GDM1 (cell line): Measurements from ENCODE around the gene KLHL26.
"Not testable (repeated sequence)": the region's sequence is repeated elsewhere in the genome, so short reads cannot be mapped to it uniquely, and the experiment has no call there.

Experiments
- DNase-seq: peaks from one replicate; lab custom pipeline; 2025; lab: John Stamatoyannopoulos, UW

Gene KLHL26

DNA sequence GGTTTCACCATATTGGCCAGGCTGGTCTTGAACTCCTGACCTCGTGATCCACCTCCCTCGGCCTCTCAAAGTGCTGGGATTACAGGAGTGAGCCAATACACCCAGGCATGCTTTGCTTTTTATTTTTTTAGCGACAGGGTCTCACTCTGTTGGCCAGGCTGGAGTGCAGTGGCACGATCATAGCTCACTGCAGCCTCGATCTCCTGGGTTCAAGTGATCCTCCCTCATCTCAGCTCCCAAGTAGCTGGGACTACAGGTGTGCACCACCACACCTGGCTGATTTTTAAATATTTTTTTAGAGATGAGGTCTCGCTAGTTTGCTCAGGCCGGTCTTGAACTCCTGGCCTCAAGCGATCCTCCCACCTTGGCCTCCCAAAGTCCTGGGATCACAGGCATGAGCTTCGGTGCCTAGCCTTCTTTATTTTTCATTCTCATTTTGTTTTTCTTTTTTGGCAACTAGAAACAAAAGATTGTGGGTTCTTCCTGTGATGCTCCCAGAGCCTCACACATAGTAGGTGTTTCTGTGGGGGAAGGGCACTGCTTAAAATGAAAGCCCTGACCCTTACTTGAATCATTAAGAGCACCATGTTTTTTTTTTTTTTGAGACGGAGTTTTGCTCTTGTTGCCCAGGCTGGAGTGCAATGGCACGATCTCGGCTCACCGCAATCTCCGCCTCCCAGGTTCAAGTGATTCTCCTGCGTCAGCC, 36.0 kb upstream of the KLHL26 start:
- not testable (repeated sequence) for DNase-seq

DNA sequence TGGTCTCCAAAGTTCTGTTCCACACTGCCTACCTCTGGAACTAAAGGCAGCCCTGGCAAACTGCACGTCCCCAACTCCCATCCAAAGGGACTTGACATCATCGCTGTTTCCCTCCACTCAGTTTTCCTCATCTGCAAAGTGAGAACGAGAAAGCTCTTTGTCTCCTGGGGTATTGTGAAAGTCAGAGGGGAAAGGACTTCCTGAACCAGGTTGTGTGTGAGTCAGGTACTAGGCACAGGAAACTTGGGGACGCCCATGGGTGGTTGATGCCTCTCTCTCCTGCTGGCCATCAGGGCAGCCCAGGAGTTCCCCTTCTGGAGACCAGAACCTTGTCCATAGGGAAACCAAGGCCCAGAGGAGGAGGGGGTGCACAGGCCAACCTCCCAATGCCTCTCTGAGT, 35.0 kb upstream of the KLHL26 start:
- no peak for DNase-seq

DNA sequence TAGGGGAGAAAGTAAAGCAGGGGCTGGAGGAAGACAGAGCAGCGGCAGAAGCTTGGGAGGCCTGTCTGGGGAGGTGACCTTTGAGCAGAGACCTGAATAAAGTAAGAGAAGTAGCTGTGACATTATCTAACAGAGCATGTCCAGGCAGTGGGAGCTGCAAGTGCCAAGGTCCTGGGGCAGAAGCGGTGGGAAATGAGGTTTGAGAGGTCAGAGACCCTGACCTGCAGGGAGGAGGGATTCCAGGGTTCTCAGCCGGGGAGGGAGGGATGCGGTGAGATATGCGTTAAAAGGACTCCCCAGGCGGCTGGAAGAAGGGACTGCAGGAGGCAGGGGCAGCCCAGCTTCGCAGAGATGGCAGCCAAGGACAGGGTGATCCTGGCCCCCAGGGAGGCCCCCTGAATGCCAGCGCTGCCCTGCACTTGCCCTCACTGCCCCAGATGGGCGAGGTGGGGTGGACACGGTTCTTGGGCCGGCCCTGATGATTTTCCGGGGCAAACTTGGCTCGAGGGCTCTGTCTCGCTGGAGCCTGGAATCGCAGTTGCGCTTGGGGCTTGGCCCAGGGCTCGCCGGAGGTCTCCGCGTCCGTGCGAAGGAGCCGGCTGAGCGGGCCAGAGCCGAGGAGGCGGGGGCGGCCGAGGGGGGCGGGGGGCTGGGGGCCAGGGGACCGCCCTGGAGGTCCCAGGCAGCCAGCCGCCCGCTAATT, 33.4 kb upstream of the KLHL26 start:
- DNase-seq: no peak

DNA sequence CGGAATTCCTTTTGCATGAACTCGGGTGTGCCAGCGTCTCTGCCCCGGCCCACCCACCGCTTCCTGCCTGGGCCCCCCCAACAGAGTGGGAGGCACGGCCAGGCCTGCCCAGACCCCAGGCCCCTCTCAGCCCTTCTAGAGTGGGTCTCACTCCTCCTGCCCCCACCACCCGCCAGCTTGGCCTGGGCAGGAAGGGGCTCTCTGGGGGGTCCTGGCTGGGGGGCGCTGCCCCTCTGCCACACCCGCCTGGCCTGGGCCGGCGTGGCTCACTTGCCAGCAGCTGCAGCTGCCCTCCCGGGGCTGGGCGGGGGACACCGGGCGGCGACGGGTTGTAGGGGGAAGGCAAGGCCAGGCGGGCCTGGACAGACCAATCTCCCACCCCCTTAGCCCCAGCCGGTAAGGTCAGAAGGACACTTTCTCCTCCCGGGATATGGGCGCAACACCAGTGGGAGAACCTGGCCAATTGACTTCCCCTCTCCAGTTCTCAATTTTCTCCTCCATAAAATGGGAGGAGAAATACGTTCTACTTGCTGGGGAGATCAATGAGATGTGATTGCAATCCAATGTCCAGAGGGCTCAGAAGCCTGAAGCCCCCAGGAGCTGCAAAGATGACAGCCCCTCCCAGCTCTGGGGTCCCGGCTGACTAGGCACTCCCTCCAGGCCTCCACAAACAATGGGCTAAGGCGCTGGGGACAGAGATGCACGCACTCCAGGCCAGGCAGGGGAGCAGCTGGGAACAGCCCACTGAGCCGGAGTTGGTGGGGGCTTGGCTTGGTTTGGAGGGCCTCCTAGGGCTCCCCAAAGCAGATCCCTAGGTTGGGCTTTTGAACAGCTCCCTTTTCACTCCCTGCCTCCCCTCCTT, 32.6 kb upstream of the KLHL26 start:
- no peak for DNase-seq

DNA sequence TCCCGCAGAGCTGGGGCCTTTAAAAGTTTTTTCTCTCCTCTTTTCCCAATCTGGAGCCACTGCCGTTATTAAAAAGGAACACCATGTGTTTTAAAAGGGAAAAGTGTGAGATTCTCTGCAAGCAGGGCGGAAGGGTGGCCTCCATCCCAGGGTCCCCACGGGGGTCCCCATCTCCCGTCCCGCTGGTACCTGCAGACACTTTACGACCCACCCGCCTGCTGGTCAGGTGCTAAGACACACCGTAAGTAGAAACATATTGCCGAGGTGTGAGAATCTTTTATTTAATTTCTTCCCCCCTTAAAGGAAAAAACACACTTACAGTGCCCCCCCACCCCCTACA, 32.0 kb upstream of the KLHL26 start:
- no peak for DNase-seq

DNA sequence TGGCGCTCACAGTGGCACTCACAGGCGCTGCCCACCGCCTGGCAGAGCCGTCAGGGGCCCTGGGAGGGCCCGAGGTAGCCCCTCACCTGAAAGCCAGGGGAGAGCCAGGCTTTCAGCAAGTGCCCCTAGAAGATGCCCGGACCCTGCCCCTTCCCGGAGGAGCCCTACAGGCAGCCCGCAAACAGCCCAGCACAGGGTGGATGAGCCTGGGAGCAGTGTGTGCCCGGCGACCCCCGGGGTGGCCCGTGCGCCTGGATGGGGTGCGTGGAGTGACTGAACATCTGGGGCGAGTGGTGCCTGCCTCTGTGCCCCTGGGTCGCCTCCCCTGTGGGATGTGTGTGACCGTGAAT, 31.7 kb upstream of the KLHL26 start:
- DNase-seq: no peak

DNA sequence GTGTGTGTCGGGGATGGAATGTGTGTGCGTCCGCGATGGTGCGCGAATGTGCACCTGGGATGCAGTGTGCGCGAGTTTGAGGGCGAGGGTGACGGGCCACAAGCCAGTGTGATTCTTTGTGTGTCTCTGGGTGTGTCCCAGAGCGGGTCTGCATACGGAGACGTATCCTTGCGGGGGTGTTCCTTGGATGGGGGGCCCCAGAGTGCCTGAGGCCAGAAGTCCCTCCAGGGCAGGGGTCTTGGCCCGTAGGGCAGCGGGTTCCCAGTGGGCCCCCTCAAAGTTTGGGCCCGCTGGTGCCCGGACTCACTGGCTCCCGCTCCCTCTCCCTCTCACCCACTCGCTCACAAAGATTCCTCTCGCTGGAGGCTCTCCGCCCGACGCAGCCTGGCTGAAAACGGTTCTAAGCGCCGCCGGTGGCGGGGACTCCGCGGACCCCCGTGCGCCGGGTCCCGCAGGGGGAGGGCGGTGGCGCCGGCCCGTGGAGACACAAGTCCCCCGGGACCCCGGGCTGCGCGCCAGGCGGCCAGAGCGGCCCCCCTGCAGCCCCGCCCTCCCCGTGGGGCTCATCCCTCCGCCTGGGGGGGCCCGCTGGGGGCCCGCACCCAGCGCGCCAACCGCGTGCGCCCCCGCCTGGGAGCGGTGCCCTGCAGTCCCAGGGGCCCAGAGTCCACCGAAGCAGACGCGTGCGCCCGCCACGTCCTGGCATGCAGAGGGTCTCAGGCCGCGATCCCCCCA, 31.1 kb upstream of the KLHL26 start:
- no peak for DNase-seq

DNA sequence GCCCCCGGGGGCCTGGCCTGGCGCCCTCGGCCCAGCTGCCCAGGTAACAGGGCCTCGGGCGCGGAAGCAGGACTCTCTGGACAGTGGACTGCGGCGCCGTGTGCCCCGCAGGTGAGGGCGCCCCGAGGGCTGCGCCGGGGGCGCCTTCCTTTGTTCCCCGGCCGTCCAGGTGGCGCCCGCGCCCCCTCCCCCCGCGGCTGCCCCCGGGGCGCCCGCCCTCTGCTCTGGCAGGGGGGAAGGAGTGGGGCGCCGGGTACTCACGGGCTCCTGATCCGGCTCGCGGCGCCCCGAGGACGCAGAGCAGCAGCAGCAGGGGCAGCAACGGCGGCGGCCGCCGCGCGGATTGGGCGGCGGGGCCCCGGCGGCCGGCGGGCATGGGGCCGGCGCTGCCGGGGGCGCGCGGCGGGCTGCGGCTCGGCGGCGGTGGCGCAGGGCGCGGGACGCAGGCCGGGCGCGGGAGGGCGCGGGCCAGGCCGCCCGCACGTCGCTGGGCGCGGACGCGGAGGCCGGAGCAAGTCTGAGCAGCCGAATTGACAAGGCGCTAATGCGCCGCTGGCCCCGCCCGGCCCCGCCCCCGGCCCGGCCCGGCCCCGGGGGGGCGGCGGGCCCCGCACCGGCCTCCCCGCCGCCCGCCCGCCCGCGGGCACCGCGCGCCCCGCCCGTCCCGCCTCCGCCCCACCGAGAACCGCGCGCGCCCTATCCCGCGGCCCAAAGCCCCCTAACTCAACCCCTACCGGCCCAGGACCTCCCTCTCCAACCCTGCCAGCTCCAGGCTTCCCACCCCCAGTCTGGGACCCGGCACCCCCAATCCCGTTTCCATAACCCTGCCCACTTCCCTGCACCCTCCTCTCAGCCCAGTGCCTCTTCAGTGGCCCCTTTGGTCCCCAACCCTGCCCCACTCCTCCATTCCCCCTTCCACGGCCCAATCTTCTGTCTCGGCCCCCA, 30.3 kb upstream of the KLHL26 start, which contains the start of gene CRLF1:
CRLF1 (minus strand) TSS at position 519 of the 945 bp plus-strand sequence; CDS start at position 376, 143 bp downstream.
- DNase-seq: no peak

DNA sequence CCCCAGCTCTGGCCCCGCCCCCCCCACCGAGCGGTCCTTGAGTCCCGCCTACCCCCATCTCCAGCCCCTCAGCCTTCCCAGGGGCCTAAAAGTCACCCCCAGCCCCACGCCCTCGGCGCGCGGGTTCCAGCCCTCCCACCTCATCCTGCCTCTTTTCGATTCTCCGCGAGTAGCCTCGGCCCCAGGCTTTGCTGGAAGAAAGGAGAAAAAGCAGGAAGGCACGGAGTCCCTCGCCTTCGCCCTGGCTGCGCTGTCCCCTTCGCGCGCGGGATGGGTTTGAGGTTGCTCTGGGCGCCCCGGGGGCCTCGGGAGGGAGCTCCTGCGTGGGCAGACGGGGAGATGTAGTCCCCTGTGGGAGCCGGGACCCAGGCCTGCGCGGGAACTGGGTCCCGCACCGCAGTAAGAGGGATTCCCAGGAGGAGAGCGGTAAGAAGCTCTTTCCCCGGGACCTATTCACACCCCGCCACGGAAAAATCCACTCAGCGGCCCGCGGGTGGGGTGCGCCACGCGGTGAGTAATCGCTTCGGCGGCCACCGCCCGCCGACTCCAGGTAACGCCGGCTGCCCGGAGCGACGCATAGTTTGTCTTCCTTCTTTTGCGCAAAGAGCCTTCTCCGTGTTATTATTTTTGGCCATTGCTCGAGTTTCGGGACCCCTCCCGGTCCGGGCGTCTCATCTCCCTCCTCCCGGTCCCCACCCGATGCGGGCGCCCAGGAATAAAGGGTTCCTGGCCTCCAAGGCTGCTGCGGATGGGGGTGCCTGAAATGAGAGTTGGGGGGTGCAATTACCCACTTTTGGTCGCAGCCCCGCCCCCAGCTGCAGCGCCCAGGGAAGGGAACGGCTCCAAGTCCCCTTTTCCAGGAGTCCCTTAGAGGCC, 29.4 kb upstream of the KLHL26 start:
- DNase-seq: no peak

DNA sequence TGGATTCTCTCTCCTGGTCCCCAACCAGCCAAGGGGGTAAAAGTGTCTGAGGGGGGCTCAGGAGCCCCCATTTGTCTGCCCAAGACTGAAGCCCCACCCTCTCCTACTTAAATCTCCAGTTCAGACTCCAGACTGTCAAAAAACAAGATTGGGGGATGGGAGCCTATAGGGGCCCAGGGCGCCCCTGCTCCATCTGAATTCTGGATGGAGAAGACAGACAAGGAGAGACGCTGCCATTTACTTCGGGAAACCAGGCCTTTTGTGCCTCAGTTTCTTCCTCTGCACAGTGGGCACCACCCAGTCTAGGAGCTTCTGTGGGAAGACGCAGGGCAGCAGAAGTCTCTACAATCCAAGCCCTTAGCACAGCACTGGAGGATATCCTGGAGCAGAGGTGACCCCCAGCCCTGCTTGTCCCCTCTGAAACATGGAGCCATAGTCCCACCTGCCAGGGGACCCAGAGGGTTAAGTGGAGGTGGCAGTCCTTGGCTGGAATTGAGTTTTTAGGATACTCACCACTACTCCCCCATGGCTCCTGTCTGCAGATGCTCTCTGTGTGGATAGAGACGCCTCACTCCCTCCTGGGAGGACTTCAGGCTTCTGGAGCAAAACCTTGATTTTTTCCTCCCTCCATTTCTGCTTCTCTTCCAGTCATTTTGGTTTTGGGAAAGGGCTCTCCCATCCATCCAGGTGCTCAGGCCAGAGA, 28.6 kb upstream of the KLHL26 start:
- no peak for DNase-seq

DNA sequence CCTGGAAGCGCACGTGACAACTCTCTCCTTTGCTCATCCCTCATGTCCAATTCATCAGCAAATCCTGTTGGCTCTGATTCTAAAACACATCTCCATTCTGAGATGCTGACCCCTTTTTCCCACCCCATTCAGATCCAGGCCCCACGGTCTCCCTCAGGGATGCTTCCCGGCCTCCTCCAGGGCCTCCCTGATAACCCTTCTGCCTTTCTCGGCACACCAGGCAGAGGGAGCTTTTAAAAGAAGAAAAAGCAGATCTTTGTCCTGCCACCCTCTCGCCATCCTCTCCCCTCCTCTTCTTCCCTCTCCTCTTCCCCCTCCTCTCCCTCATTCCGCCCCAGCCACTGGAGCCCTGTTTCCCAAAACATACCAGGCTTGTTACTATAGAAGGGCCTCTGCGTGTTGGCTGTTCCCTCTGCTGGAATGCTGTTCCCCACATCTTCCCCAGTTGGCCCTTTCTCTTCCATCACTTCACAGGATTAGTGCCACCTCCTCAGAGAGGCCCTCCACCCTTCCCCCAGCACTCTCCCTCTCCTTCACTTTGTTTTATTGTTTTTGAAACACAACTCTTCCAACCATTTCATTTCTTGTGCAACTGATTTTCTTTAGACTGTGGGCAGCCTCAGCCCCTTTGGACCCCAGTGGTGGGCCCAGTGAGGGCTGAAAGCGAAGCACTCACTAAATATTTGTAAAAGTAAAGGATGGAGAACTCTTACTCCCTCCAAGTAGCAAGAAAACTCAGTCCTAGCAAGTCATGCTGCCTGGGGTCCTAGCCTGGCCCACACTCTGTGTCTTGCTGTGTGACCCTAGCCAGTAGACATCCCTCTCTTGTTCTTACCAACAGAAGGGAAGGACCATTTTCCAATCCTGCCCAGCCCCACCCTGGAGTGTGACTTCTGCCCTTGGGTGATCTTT, 27.8 kb upstream of the KLHL26 start:
- DNase-seq: no peak

DNA sequence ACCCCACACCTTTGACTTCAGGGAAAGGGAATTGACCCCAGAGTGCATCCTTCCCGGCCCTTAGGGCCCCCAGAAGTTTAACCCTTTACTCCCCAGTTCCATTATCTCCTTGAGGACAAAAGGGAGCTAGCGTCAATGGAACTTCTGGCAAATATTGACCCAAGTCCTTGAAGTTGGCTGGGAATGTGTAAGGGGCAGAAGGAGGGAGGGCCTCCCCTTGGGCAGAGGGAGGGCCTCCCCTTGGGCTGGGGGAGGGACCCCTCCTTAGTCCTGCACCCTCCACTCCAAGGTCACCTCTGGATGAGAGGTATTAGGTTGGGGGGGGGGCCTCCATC, 27.1 kb upstream of the KLHL26 start:
- DNase-seq: no peak

DNA sequence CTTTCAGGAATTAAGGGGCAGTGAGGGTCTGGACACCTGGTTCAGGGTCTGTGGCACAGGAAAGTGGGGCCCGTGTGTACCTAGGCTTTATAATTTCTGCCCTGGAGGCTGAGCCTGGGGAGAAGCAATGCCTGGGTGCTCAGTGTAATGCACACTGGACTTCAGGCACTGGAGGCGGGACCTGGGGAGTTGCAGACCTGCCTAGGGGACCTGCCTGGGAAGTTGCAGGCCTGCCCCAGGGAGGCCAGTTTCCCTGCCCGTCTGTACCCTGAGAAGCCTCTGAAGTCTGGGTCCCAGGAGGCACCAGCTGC, 26.6 kb upstream of the KLHL26 start:
- no peak for DNase-seq

DNA sequence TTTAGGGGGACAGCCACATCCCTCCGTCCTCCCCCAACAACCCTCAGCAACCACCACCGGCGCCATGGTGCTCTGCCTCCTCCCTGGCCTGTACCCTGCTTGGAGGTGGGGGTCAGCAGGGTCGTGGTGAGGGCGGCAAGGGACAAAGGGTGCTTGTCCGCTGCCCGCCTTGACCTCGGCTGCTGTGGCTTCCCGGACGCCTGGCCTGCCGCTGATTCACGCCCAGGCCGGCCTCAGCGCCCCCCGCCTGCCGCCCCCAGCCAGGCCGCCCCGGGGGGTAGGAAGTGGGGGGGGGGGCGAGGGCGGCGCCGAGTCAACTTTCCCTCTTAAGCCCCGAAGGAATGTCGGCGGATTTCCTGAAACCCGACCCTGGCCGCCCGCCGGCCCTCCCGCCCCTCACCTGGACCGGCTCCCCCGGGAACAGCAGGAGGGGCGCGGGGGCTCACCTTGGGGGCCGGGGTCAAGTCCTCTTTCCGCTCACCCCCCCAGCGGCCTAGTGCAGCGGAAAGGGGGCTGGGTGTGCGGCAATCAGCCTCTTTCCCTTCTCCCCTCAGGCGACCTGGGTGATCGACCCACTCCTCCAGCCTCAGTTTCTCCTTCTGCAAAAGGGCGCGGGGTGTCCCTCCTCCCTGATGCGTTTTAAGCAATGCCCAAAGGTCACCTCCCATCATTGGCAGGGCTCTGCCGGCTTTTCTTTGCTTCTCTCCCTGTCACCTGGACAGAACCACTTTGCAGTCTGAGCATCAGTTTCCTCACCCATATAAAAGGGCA, 26.1 kb upstream of the KLHL26 start:
- DNase-seq: no peak

DNA sequence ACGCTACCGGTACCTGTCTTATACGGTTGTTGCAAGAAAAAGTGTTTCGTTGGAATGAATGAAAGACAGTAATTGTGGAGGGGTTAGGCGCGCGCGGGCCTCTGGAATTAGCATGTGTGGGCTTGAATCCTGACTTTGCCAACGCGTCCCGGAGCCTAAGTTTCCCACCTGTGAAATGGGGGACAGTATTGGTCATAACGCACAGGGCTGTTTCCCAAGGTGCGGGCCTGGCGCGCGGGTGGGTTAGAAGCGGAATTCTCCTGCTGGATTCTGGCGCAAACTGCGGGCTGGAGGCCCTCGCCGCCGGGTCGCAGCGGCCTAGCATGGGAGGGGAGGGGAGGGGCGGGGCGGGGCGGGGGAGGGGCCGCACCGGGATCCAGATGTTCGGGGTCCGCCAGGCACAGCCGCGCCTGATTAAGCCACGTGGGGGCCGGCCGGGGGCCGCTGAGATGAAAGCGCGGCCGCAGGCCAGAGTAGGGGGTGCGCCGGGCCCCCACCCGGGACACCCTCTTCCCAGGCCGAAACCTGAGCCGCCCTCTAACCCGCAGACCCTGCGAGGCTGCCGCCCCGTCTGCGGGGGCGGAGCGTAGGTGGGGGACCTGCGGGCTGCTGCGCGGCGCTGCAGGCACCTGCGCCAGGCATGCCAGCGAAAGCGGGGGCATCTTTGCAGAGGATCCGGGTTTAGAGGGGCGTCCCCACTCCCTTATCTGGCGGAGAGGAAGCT, 25.3 kb upstream of the KLHL26 start:
- DNase-seq: no peak

DNA sequence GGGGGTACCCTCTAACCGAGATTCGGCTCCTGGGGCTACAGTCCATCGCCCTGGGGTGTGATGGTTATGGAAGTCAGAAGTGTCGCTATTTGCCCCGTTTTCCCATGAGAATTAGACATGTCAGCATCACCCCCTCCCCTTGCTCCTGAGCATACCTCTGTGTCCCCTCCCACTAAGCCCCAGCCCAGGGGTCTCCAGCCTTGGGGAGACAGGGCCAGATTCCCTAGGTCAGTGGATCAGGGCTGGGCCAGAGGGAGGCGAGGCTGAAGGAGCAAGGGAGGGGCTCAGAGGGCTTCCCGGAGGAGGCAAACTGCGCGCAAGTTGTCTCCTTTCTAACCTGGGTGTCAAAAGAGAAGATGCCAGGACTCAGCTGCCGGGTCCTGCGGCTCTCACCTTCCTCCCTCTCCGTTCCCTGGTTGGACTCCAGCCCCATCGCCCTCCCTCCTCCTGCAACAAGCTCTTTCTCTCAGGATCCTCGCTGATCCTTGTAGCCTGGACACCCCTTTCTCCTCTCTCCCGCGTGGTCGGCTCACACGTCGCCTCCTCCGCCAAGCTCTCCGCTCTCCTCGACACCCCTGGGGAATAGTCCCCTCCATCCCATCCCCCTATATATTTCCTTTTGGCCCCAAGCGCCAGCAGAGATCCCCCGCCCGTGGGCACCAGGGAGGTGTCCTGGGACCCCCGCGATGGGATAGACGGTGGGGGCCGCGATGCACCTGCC, 24.6 kb upstream of the KLHL26 start:
- DNase-seq: no peak
